PC-3 (cell line): ENCODE results near the gene MEAF6. TPM values are rescaled to one million over a fixed set of nuclear protein-coding genes. Genes with fewer than 3 reads are reported as not detected.
A peak's percentile ranks its signal among the peaks of the same experiment; 100 is the strongest.

Source experiments
- ATAC-seq: fragments of 200-7000 bp; cut with Tn5 transposase; 2 replicates; pipeline ENCODE4 v1.9.1; 2020; ENCODE audit warnings: mild to moderate bottlenecking, moderate library complexity
- BruUV-seq: library from RNA; stranded (reverse); fragments of 400-500 nt; replicated peaks from 2 replicates; lab custom pipeline; 2021; lab: Mats Ljungman, UMichigan
- CTCF ChIA-PET: fragments of 300-600 bp; sonication (Branson Sonifier 250); formaldehyde crosslinking; loops from one replicate; lab custom pipeline; 2022; ENCODE audit warnings: antibody characterized with exemption; lab: Charles Lee
- POLR2A ChIA-PET: fragments of 300-600 bp; sonication (Branson Sonifier 250); formaldehyde crosslinking; loops from one replicate; lab custom pipeline; 2022; ENCODE audit warnings: antibody characterized with exemption; ENCODE audit not compliant: unreplicated experiment; lab: Charles Lee
- DNase-seq: peaks from one replicate; pipeline ENCODE4 v3.0.0-alpha.2; 2015
- H2AFZ ChIP-seq: fragments of 300-600 bp; sonication (generic); 2 replicates; pipeline ENCODE4 v1.6.0; 2016; ENCODE audit warnings: antibody characterized with exemption, low read length
- H3F3A ChIP-seq: fragments of 300-600 bp; sonication (generic); one replicate; pipeline ENCODE4 v1.6.0; 2017; ENCODE audit warnings: antibody characterized with exemption, low read length, control low read depth, mild to moderate bottlenecking; ENCODE audit not compliant: unreplicated experiment
- H3K27ac ChIP-seq: fragments of 300-600 bp; sonication (generic); 2 replicates; pipeline ENCODE4 v1.5.1; 2016; ENCODE audit warnings: mild to moderate bottlenecking, low read length
- H3K27me3 ChIP-seq: fragments of 300-600 bp; sonication (generic); 2 replicates; pipeline ENCODE4 v1.6.1; 2016; ENCODE audit warnings: low read length, mixed read lengths
- H3K36me3 ChIP-seq: fragments of 300-600 bp; sonication (generic); 2 replicates; pipeline ENCODE4 v1.6.1; 2016; ENCODE audit warnings: low read depth, mixed run types, low read length, mixed read lengths
- H3K4me1 ChIP-seq: fragments of 300-600 bp; sonication (generic); 2 replicates; pipeline ENCODE4 v1.5.1; 2016; ENCODE audit warnings: low read length; ENCODE audit not compliant: insufficient read depth
- H3K4me2 ChIP-seq: fragments of 300-600 bp; sonication (generic); 2 replicates; pipeline ENCODE4 v1.6.0; 2016; ENCODE audit warnings: low read length
- H3K4me3 ChIP-seq: fragments of 300-600 bp; sonication (generic); 2 replicates; pipeline ENCODE4 v1.5.1; 2016; ENCODE audit warnings: mild to moderate bottlenecking, low read length, mixed read lengths
- H3K79me2 ChIP-seq: fragments of 300-600 bp; sonication (generic); 2 replicates; pipeline ENCODE4 v1.6.1; 2017; ENCODE audit warnings: low read length, mixed read lengths
- H3K9ac ChIP-seq: fragments of 300-600 bp; sonication (generic); 2 replicates; pipeline ENCODE4 v1.6.0; 2016; ENCODE audit warnings: mild to moderate bottlenecking, low read length
- H3K9me2 ChIP-seq: fragments of 300-600 bp; sonication (generic); replicated peaks from 2 replicates; pipeline ENCODE4 v1.6.1; 2016; ENCODE audit warnings: mixed run types, low read length, mixed read lengths
- H3K9me3 ChIP-seq: fragments of 300-600 bp; sonication (generic); 2 replicates; pipeline ENCODE4 v1.6.1; 2016; ENCODE audit warnings: low read length, mixed read lengths
- H4K20me1 ChIP-seq: fragments of 300-600 bp; sonication (generic); 2 replicates; pipeline ENCODE4 v1.6.1; 2016; ENCODE audit warnings: low read length, mixed read lengths
- EZH2 ChIP-seq: fragments of 300-600 bp; sonication (generic); IDR thresholded peaks from one replicate; pipeline ENCODE4 v1.6.1; 2017; ENCODE audit warnings: antibody characterized with exemption, mild to moderate bottlenecking, low read length; ENCODE audit not compliant: unreplicated experiment
- EZH2phosphoT487 ChIP-seq: fragments of 300-600 bp; sonication (generic); IDR thresholded peaks from 2 replicates; pipeline ENCODE4 v1.6.1; 2018; ENCODE audit warnings: mild to moderate bottlenecking, antibody characterized with exemption, low read length, borderline replicate concordance
- intact Hi-C: fragments of 100-400 bp; cut with micrococcal nuclease; formaldehyde crosslinking; loops from 2 replicates; pipeline ENCODE4 v1.9.0; 2023
- total RNA-seq: library from RNA; depleted of rRNA; stranded (reverse); fragments of >200 nt; gene quantifications from 2 replicates; pipeline ENCODE4 v1.2.3, GENCODE V29; 2014
- TF ChIP-seq, protein P1 (sequence below): fragments of 300-600 bp; sonication (generic); conservative IDR thresholded peaks from 2 replicates; pipeline ENCODE4 v1.5.1; 2017; ENCODE audit warnings: antibody characterized with exemption, low read depth, mild to moderate bottlenecking, low read length

The MEAF6 gene
- total RNA-seq, 1 experiment from 2014 or later, result 87.0 TPM

DNA sequence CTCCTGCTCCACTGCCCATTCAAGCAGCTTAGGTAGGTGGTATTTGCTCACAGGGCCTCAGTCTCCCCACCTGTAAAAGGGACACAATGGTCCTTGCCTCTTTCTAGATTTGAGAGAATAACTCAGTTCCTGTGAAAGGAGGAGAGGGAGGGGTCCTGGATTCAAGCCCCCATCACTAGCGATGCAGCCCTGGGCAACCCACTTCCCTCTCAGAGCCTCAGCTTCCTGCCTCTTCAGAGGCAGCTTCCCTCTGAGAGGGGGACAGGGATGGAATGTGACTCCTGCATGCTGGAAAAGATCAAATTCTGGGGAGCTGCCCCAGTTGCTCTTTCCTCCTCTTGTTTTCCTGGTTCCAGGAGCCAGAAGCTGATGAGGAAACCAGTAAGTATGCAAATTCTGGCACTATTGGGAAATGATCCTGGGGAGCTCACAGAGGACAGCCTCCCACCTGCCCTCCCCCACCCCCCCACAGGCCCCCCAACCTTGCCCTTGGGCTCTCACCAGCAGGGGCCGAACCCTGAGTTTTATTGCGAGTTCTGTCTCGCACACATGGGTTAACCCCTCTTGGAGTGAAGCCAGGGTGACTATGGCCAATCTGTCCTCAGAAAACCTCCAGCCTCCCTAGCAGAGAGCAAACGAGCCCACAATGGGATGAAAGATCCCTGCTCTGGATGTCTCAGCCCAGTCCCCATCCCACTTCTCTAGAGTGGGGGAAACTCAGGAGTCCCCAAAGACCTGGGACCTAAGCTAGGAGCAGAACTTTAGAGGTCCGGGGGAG lies 28.5 kb downstream of the MEAF6 start:
- no peaks in the 10 kb centered on the region for H3F3A ChIP-seq
- H3K9ac ChIP-seq, result no peak overlapping the region
- no peak for DNase-seq
- ATAC-seq, result no peak
- H3K79me2 ChIP-seq, result peaks cover 13% of the 10 kb centered on the region
- no peak overlapping the region for H3K4me3 ChIP-seq
- no peak overlapping the region for H2AFZ ChIP-seq
- no peaks in the 10 kb centered on the region for H3K9me2 ChIP-seq
- no TSS peak for BruUV-seq
- H3K27me3 ChIP-seq, result no peaks in the 10 kb centered on the region
- H3K4me1 ChIP-seq, result peaks cover 26% of the 10 kb centered on the region
- H4K20me1 ChIP-seq, result no peaks in the 10 kb centered on the region
- H3K4me2 ChIP-seq, result no peak overlapping the region
- intact Hi-C loops, result no loop called here
- CTCF ChIA-PET, result interaction anchor here (0.6 to 1.6 kb wide), 4 partner anchors 9 to 34 kb away, joined by 3 to 6 read pairs (median 4); no protein-coding TSS in a partner anchor
- H3K36me3 ChIP-seq, result peaks cover 33% of the 10 kb centered on the region
- no peaks in the 10 kb centered on the region for H3K9me3 ChIP-seq
- no peak for TF ChIP-seq EZH2
- TF ChIP-seq, protein P1, sequence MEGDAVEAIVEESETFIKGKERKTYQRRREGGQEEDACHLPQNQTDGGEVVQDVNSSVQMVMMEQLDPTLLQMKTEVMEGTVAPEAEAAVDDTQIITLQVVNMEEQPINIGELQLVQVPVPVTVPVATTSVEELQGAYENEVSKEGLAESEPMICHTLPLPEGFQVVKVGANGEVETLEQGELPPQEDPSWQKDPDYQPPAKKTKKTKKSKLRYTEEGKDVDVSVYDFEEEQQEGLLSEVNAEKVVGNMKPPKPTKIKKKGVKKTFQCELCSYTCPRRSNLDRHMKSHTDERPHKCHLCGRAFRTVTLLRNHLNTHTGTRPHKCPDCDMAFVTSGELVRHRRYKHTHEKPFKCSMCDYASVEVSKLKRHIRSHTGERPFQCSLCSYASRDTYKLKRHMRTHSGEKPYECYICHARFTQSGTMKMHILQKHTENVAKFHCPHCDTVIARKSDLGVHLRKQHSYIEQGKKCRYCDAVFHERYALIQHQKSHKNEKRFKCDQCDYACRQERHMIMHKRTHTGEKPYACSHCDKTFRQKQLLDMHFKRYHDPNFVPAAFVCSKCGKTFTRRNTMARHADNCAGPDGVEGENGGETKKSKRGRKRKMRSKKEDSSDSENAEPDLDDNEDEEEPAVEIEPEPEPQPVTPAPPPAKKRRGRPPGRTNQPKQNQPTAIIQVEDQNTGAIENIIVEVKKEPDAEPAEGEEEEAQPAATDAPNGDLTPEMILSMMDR, result no peak
- TF ChIP-seq EZH2phosphoT487, result no peak
- POLR2A ChIA-PET, result no interaction called here
- H3K27ac ChIP-seq, result no peak overlapping the region

DNA sequence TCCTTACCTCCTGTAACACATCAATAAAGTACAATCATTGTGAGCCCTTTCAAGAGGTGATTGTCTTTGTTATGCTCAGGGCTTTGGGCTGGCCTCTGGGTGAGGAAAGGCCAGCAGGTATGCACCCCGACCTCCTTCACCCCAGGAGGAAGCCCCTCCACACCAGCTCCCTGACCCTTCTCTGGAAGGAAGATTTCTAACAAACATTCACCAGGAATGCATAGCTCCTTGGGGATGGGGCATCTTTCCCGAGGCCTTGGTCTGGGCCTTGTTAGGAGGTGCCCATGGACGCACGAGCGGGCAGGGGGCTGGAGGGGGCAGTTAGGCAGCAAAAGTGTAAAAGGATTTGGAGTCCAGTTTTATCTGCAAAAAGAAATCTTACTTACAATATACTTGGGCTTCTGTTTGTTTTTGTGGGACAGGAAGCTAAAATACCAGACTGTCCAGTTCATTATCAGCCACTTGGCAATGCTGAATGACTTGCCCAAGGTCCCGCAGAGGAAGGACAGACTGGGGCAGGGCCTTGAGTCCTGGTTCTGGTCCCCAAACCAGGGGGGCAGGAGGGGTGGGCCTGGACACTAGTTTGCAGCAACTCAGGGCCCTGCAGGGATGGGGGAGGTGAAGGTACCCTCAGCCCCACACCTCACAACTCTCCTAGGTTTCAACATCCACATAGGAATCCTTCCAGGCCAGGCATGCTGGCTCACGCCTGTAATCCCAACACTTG lies 30.1 kb downstream of the MEAF6 start:
- POLR2A ChIA-PET, result no interaction called here
- TF ChIP-seq EZH2 (no peak), EZH2phosphoT487 (no peak)
- TF ChIP-seq, protein P1, result no peak

DNA sequence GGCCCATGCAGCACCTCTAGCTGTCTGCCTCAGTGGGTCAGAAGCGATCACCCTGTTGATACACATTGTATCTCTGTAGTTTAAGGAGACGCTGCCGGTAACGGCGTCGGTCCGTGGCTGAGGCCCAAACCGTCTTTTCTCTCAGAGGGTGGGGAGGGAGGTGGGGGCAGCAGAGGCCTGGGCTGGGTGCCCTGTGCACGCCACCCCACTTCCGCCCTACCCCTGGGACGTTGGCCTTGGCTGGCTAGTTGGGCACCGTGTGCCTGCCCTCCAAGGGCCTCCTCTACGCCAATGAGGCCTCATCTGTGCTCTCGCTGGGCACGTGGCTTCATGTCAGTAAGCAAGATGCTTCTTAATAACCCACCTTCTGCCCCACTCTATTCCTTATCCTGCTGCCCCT lies 30.8 kb downstream of the MEAF6 start:
- Histone ChIP-seq H3K4me2 (no peak overlapping the region), H3K4me1 (peaks cover 47% of the 10 kb centered on the region), H3K27me3 (no peaks in the 10 kb centered on the region), H3K9me3 (no peaks in the 10 kb centered on the region), H3K9ac (no peak overlapping the region), H3K79me2 (peaks cover 34% of the 10 kb centered on the region), H2AFZ (no peak overlapping the region), H3K9me2 (no peaks in the 10 kb centered on the region), H3K4me3 (no peak overlapping the region), H4K20me1 (no peaks in the 10 kb centered on the region), H3F3A (no peaks in the 10 kb centered on the region), H3K27ac (no peak overlapping the region), H3K36me3 (peaks cover 36% of the 10 kb centered on the region)
- ChIA-PET POLR2A (no interaction called here), CTCF (interaction anchor here (0.6 to 0.8 kb wide), 2 partner anchors 21 to 112 kb away, joined by 3 to 4 read pairs; partner anchors contain the start of gene GNL2)
- TF ChIP-seq, protein P1, result no peak
- no peak for TF ChIP-seq EZH2
- no peak for TF ChIP-seq EZH2phosphoT487
- ATAC-seq (no peak), DNase-seq (no peak)
- intact Hi-C loops, result no loop called here
- no TSS peak for BruUV-seq

More for the DNA sequence above, 30.1 kb downstream of the MEAF6 start:
- intact Hi-C loops, result no loop called here
- Histone ChIP-seq H3K9ac (no peak overlapping the region), H2AFZ (no peak overlapping the region), H4K20me1 (no peaks in the 10 kb centered on the region), H3K9me3 (no peaks in the 10 kb centered on the region), H3F3A (no peaks in the 10 kb centered on the region), H3K4me2 (peak overlapping the region; percentile 47; the same call in 1 of the 2 replicates), H3K4me1 (peaks cover 40% of the 10 kb centered on the region), H3K9me2 (no peaks in the 10 kb centered on the region), H3K27me3 (no peaks in the 10 kb centered on the region), H3K27ac (no peak overlapping the region), H3K79me2 (peaks cover 27% of the 10 kb centered on the region), H3K36me3 (peaks cover 36% of the 10 kb centered on the region), H3K4me3 (no peak overlapping the region)
- CTCF ChIA-PET, result interaction anchor here (0.6 to 0.8 kb wide), 2 partner anchors 22 to 111 kb away, joined by 3 to 4 read pairs; partner anchors contain the start of gene GNL2
- ATAC-seq (peak; percentile 9), DNase-seq (peak; percentile 53)
- BruUV-seq, result no TSS peak
